Pulmonary artery endothelial cell (primary cell): ENCODE measurements around the gene FBXW4. TPM values are rescaled to one million over a fixed set of nuclear protein-coding genes. Genes with fewer than 3 reads are reported as not detected.

Experiments
- DNase-seq: peaks from one replicate; pipeline ENCODE4 v3.0.0-alpha.2; 2011; ENCODE audit warnings: low read depth, low spot score
- total RNA-seq: library from RNA; depleted of rRNA; stranded (reverse); fragments of >200 nt; gene quantifications from 2 replicates; pipeline ENCODE4 v1.2.3, GENCODE V29; 2014

Gene FBXW4
- total RNA-seq, 1 donor from 2014 or later: 23.3 TPM

GRCh38 chr10:101587725-101588653, 107.0 kb downstream of the FBXW4 start, which contains the start of the genes DPCD and POLL:
Gene DPCD (plus strand): TSS chr10:101588321. CDS start chr10:101588337, 16 bp downstream.
Gene POLL (minus strand): TSS chr10:101588257. CDS start chr10:101587360, 897 bp downstream.
- peak; percentile 84 for DNase-seq

DNA sequence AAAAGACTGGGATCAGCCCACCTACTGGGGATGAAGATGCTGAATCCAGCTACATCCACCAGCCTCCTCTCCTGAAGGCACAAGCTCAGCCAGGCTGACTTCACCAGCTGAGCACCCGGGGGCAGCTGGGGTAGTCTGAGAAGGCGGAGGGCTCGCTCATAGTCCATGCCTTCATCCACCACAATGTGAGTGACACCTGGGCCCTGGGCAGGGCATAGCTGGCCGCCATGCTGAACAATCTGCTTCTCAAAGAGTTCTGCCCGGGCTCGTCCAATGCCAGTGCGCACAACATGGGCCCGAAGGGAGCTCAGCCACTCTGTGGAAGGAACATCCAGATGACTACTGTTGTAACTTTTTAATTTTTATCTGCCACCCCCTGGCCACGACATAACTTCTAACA, 109.1 kb downstream of the FBXW4 start:
- DNase-seq: no peak

- no peak for DNase-seq
Observed at GRCh38 chr10:101580486-101581399, 114.2 kb downstream of the FBXW4 start.

DNA sequence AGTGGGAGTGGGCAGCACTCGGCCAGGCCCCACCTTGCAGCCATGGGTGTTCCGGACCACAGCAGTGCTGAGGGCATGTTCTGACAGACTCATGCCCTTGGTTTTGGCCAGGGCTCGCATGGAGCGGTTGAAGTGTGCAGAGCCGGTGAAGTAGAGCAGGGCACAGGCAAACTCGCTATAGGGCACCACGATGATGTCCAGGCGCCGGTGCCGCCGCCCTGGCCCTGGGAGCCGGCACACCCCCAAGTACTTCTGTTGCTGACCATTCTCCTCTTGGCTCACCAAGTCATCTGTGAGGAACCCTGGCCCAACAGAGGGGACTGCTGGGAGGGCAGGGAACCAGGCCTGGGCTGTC, 115.5 kb downstream of the FBXW4 start:
- no peak for DNase-seq

DNA sequence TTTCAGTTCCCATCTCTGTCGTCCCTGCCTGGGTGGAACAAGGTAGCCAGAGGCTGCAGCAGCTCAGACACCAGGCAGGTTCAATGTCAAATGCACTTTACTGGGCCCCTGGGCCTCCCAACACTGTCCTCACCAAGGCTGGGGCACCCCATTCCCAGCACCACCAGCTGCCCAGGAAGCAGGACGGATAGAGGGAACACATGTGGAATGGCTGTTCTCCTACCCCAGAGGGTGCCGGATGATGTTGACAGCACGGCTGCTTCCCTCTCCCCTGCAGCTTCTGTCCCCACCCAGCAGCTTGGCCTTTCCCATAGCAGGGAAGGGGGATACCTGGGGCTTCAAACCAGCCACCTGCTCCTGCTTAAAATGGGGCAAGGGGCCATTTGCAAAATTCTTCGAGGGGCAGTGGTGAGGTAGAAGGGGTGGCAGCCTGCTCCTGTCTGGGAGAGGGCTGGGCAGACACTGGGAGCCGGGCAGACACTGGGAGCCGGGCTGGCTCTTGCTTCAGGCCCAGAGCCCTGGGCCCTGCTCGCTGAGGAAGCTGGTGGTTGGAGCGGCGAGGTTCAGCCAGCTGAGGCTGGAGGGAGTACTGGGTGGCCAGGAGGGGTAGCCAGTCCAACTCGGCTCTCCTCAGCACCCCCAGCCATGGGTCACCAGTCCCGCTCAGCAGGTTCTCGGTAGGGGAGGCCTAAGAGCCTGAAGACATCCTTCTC, 116.0 kb downstream of the FBXW4 start:
- no peak for DNase-seq

GRCh38 chr10:101578192-101578591, 116.8 kb downstream of the FBXW4 start:
- DNase-seq: no peak

GRCh38 chr10:101577121-101577871, 117.7 kb downstream of the FBXW4 start:
- no peak for DNase-seq

DNA sequence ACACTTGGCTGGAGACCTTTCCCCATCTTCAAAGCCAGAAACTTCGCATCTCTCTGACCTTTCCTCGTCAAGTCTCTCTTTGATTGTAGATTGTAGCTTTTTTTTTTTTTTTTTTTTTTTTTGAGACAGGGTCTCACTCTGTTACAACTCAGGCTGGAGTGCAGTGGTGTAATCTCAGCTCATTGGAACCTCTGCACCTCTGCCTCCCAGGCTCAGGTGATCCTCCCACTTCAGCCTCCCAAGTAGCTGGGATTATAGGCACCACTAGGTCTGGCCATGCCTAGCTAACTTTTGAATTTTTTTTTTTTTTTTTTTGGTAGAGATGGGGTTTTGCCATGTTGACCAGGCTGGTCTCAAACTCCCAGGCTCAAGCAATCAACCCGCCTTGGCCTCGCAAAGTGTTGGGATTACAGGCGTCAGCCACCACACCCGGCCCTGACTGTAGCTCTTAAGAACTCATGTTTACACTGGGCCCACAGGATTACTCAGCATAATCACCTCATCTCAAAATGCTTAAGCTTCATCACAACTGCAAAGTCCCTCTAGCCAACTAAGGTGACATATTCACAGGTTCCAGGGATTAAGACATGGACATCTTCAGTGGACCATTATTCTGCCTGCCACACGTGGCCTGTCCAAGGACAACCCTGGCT, 118.6 kb downstream of the FBXW4 start:
- no peak for DNase-seq

GRCh38 chr10:101575580-101576210, 119.3 kb downstream of the FBXW4 start:
- DNase-seq: no peak

GRCh38 chr10:101575091-101575490, 119.9 kb downstream of the FBXW4 start:
- DNase-seq: no peak

- no peak for DNase-seq
Observed at GRCh38 chr10:101573885-101574753, 120.9 kb downstream of the FBXW4 start.

GRCh38 chr10:101572785-101573184, 122.2 kb downstream of the FBXW4 start:
- no peak for DNase-seq

DNA sequence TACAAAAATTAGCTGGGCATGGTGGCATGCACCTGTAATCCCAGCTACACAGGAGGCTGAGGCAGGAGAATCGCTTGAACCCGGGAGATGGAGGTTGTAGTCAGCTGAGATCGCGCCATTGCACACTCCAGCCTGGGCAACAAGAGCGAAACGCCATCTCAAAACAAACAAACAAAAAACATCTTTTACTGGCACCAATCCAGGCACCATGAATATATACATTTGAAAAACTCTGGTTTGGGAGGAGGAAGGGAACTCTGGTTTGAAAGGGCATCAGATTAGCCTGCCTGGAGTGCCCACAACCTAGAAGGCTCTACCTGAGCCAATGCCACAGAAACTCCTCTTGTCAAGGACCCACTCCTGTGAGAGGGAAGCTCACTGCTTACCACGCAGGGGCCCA, 122.8 kb downstream of the FBXW4 start:
- no peak for DNase-seq

DNA sequence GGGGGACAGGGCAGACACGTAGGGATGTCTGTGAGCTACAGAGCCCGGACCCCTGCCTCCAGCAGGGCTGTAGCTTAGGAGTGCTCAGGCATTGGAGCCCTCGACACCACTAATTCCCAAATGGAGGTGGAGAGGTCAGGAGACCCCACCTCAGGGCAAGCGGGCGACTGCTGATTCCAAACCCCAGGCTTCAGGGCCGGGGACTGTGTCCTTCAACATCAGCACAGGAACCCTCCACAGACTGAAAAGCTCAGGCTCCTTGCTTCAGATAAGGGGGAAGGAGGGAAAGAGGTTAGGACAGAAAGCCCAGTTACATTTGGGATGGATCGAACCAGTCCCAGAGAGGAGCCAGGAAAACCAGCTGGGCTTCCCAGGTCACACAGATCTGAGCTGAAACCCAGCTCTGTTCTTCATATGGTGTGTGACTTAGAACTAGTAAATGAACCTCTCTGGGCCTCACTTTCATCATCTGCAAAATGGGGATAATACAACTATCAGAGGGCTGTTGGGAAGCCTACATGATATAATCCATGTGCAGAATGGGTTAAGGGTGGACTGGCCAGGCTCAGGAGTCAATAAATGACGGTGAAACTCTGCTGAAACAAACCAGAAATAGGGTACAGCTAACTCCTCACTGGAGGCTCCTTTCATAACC, 123.6 kb downstream of the FBXW4 start:
- DNase-seq: no peak

DNA sequence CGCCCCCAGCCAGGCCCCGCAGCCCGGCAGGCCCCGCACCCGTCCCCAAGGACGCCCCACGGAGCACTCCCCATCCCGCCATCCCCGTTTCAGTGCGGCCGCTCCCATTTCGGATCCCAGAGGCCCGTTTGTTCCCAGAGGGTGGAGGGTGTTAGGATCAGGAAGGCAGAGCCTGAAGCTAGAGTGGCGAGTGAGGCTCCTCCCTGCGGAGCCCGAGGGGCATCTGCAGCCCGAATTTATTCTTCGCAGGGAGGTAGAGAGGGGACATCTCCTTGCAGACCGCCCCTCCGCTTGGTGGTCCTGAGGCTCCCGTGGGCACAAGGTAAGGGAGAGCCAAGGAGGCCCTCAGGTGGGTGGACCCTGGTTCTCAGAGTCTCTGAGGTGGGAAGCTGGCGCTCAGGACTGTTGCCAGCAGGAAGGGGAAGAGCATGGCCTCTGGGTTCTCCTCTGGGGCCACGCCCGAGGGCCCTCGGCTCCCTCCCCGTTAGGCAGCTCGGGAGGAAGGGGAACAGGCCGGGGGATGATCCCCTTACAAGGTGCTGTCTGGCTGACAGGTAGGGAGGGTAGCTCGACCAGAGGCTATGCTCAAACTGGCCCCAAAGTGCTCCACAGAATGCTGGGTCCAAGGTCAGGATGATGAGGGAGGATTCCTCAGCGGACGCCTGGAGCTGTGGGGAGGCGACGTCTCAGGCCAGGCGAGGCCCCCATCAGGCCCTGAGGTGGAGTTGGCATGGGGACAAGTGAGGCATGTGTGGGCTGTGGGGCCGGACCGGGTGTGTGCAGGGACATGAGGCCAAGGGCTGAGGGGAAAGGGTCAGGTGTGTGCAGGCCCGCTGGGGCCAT, 124.3 kb downstream of the FBXW4 start:
- no peak for DNase-seq

DNA sequence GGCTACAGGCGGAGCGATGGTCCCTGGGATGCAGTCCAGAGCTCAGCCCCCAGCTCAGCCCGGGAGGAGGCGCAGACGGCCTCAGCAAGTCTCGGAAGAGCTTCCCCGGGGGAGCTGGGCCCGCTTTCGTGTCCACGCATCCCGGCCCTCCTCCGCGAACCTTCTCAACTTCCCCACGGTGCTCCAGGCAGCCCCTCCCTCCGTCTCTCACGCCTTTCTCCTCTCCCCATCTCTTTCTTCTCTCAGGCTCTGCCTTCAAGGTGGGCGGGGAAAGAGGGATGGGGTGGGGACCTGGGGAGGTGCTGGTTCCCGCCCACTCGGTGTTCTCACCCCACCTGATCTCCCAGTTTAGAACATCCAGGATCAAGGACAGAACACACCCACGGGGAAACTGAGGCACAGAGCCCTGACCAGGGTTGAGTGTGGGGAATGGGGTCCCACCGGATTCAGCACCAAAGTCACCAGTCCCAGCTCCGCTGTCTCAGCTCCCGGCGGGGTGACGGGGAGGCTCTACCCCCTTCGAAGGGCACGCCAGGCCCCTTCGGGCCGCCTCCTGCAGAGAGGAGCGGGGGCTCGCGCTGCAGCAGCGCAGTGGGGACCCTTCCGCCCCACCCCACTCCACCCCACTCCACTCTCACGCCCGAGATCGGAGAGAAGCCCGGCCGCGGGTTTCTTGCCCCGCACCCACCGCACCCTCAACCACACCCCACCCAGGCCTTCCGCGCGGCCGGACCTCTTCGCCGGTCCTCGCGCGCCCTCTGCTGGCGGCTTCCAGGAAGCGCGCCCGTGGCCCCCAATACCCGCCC, 125.1 kb downstream of the FBXW4 start:
- no peak for DNase-seq

DNA sequence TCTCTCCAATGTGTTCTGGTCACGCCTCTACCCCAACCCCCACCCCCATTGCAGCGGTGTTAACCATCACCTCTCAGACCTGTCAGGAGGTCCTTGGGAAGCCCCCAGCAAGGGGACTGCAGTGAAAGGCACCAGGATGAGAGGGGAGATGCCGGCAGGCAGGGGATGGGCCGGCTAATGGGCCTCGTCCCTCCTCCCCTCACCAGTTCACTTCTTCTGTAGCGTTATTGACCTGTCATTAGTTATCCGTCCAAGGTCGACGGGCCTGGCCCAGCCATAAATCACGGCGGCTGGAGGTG, 125.7 kb downstream of the FBXW4 start:
- no peak for DNase-seq
